Breast epithelium (tissue), 4 donors: Measurements from ENCODE around the gene SLIT1. TPM values are rescaled to one million over a fixed set of nuclear protein-coding genes. Genes with fewer than 3 reads are reported as not detected.

ENCODE experiments used
- DNase-seq, 2 donors: peaks; one replicate each; pipeline ENCODE4 v3.0.0-alpha.2; 2019; ENCODE audit warnings: low spot score in 2 of 2
- H3K27ac ChIP-seq, 2 donors: fragments of 200-600 bp; sonication (generic) in 1 of 2; one replicate each; pipeline ENCODE4 v1.5.1; 2016 to 2019; ENCODE audit warnings: mild to moderate bottlenecking in 1 of 2
- H3K27me3 ChIP-seq, 2 donors: fragments of 200-600 bp; sonication (generic) in 1 of 2; one replicate each; pipeline versions ENCODE4 v1.5.1 to v1.6.0; 2017 to 2019; ENCODE audit warnings: control low read depth in 1 of 2, mild to moderate bottlenecking in 1 of 2
- H3K36me3 ChIP-seq: fragments of 200-600 bp; one replicate; pipeline ENCODE4 v1.5.1; 2019
- H3K4me1 ChIP-seq, 2 donors: fragments of 200-600 bp; sonication (generic); one replicate each; pipeline ENCODE4 v1.5.1; 2016 to 2019; ENCODE audit warnings: control low read depth in 1 of 2
- H3K4me3 ChIP-seq, 3 donors: fragments of 200-600 bp; sonication (generic); 1 replicate in 2 of 3; 2 replicates in 1 of 3; pipeline ENCODE4 v1.5.1; 2016 to 2019; ENCODE audit warnings: mild to moderate bottlenecking in 3 of 3, moderate library complexity in 2 of 3
- H3K9me3 ChIP-seq, 2 donors: fragments of 200-600 bp; sonication (generic) in 1 of 2; one replicate each; pipeline ENCODE4 v1.5.1; 2016 to 2019; ENCODE audit warnings: control low read depth in 1 of 2
- POLR2A ChIP-seq: fragments of 450-650 bp; IDR thresholded peaks from one replicate; pipeline ENCODE4 v1.6.1; 2016; ENCODE audit warnings: antibody characterized with exemption, mild to moderate bottlenecking, moderate library complexity
- POLR2AphosphoS5 ChIP-seq, 3 donors: sonication (generic); formaldehyde crosslinking; IDR thresholded peaks; one replicate each; pipeline ENCODE4 v1.6.1; 2017; ENCODE audit warnings: antibody characterized with exemption in 3 of 3
- intact Hi-C: fragments of 100-400 bp; cut with DNase I; formaldehyde crosslinking; loops from one replicate; pipeline ENCODE4 v1.15.1; 2023; ENCODE audit warnings: low total_unique reads
- total RNA-seq, 3 donors: library from RNA; depleted of rRNA; stranded (reverse); fragments of >200 nt; gene quantifications; one replicate each; pipeline ENCODE4 v1.1.0, GENCODE V29; 2016
- TF ChIP-seq, protein P1 (sequence below), 3 donors: fragments of 450-650 bp; IDR thresholded peaks; one replicate each; pipeline ENCODE4 v1.5.1; 2016 to 2017; ENCODE audit warnings: antibody characterized with exemption in 3 of 3, mild to moderate bottlenecking in 3 of 3, moderate library complexity in 3 of 3

The SLIT1 gene
- total RNA-seq, 3 donors from 2014 or later = under 0.01 to 0.44 (median 0.16) TPM

DNA sequence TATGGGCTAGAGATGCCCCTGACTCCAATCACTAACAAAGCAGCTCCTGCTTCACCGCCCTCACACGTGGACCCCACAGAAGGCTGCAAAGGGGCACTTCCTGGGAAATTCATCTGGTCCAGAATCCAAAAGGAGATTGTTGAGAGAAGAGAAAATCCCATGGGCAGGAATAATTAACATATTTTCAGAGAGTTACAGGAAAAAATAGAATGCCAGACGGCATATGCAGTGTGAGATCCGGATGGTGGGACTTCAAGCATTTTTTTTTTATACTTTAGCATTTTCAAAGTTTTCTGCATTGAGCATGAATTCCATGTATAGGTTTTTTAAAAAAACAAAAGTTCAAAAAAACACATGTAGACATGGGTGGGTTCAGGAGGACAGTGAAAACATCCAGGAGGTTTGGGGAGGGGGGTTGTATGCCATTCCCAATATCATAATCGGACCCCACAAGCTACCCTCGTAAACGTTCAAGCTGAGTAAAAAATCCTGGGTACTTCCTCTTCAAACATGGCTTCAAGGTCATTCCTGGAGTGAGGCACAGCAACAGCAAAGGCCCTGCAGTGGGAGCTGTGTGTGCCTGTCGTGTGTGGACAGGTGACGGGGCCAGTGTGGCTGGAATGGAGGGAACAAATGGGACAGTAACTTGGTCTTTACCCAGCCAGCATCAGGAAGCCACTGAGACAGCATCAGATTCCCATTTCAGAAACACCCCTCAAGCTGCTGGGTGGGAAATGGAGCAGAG lies 128.1 kb downstream of the SLIT1 start:
- no peak for DNase-seq
- intact Hi-C loops = no loop called here
- H3K9me3 ChIP-seq = no peaks in the 10 kb centered on the region
- no peaks in the 10 kb centered on the region for H3K27me3 ChIP-seq
- no peaks in the 10 kb centered on the region for H3K36me3 ChIP-seq
- no peaks in the 10 kb centered on the region for H3K4me1 ChIP-seq
- H3K4me3 ChIP-seq = no peak overlapping the region
- no peak for TF ChIP-seq POLR2AphosphoS5 (IDR thresholded peaks at IDR 0.05)
- no peak for TF ChIP-seq POLR2A
- TF ChIP-seq, protein P1, sequence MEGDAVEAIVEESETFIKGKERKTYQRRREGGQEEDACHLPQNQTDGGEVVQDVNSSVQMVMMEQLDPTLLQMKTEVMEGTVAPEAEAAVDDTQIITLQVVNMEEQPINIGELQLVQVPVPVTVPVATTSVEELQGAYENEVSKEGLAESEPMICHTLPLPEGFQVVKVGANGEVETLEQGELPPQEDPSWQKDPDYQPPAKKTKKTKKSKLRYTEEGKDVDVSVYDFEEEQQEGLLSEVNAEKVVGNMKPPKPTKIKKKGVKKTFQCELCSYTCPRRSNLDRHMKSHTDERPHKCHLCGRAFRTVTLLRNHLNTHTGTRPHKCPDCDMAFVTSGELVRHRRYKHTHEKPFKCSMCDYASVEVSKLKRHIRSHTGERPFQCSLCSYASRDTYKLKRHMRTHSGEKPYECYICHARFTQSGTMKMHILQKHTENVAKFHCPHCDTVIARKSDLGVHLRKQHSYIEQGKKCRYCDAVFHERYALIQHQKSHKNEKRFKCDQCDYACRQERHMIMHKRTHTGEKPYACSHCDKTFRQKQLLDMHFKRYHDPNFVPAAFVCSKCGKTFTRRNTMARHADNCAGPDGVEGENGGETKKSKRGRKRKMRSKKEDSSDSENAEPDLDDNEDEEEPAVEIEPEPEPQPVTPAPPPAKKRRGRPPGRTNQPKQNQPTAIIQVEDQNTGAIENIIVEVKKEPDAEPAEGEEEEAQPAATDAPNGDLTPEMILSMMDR (IDR thresholded peaks at IDR 0.05) = no peak
- H3K27ac ChIP-seq = no peak overlapping the region

DNA sequence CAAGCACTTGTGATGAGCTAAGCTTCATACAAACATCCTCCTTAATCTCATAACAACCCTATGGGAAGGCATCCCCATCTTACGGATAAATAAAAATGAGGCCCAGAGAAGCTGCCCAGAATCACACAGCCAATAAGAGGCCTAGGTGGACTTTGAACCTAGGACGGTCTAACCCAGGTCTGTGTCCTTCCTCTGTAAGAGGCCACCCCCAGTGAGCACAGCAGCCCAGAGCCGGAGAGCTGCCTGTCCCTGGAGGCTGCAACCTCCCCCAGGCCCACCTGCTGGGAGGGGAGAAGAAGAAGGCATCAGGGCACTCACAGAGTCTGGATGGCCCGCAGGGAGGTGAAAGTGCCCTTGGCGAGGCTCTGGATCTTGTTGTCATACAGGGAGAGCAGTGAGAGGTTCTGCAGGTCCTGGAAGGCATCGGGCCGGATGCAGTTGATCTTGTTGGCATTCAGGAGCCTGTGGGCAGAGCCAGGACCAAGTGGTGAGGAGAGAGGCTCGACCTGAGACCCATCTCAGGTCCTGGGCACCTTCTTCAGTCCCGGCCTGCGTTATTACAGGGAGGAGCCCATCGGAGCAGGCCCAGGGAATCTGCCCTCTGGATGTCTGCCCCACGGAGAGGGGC lies 129.6 kb downstream of the SLIT1 start:
- no peak overlapping the region for H3K27ac ChIP-seq
- TF ChIP-seq, protein P1 (IDR thresholded peaks at IDR 0.05) = no peak
- no peak for TF ChIP-seq POLR2AphosphoS5 (IDR thresholded peaks at IDR 0.05)
- no peak for TF ChIP-seq POLR2A
- no peak overlapping the region for H3K4me3 ChIP-seq
- no peak for DNase-seq
- H3K4me1 ChIP-seq = no peaks in the 10 kb centered on the region
- intact Hi-C loops = no loop called here
- no peaks in the 10 kb centered on the region for H3K27me3 ChIP-seq
- H3K36me3 ChIP-seq = no peaks in the 10 kb centered on the region
- no peaks in the 10 kb centered on the region for H3K9me3 ChIP-seq

DNA sequence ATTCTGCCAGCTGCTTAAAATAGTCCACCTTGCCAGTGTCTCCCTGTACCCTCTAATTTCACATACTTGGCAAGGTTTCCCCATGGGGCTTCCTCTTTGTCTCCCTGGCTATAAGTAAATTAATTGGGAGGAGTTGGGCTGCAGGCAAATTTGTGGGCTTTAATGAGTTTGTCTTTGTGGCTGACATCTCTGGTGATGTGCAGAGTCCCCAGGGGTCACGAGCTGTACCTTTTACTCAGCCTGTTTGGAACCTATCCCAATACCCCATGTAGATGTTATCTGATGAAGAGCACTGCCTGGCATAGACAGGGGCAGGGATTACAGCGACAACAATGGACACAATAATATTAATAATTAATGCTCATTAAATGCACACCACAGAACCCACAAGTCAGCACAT lies 132.5 kb downstream of the SLIT1 start:
- TF ChIP-seq, protein P1 (IDR thresholded peaks at IDR 0.05) = no peak
- TF ChIP-seq POLR2AphosphoS5 (IDR thresholded peaks at IDR 0.05) (no peak), POLR2A (no peak)
- no peaks in the 10 kb centered on the region for H3K27me3 ChIP-seq
- no peak overlapping the region for H3K4me3 ChIP-seq
- no peaks in the 10 kb centered on the region for H3K4me1 ChIP-seq
- intact Hi-C loops = no loop called here
- H3K9me3 ChIP-seq = no peaks in the 10 kb centered on the region
- H3K27ac ChIP-seq = no peak overlapping the region
- H3K36me3 ChIP-seq = no peaks in the 10 kb centered on the region
- DNase-seq = no peak

DNA sequence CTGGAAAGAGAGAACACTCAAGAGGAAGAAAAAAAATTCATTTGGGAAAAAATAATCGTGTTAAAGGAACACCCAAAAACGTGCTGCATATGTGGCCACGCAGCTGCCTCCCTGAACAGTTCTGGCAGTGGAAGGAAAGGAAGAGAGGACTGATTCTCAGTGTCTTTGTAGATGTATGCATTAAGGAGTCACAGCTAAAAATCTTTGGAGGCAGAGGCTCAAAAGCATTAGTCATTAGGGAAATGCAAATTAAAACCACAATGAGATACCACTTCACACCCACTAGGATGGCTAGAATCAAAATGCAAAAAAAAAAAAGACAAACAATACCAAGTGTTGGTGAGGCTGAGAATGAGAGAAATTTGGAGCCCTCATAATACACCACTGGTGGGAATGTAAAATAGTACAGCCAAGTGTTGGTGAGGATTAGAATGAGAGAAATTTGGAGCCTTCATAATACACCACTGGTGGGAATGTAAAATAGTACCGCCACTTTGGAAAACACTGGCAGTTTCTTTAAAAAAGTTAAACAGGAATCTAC lies 134.7 kb downstream of the SLIT1 start:
- H3K36me3 ChIP-seq = no peaks in the 10 kb centered on the region
- no peaks in the 10 kb centered on the region for H3K9me3 ChIP-seq
- H3K27ac ChIP-seq = no peak overlapping the region
- no peak overlapping the region for H3K4me3 ChIP-seq
- intact Hi-C loops = no loop called here
- DNase-seq = no peak
- H3K4me1 ChIP-seq = no peaks in the 10 kb centered on the region
- TF ChIP-seq POLR2A (no peak), POLR2AphosphoS5 (IDR thresholded peaks at IDR 0.05) (no peak)
- TF ChIP-seq, protein P1 (IDR thresholded peaks at IDR 0.05) = no peak
- no peaks in the 10 kb centered on the region for H3K27me3 ChIP-seq

DNA sequence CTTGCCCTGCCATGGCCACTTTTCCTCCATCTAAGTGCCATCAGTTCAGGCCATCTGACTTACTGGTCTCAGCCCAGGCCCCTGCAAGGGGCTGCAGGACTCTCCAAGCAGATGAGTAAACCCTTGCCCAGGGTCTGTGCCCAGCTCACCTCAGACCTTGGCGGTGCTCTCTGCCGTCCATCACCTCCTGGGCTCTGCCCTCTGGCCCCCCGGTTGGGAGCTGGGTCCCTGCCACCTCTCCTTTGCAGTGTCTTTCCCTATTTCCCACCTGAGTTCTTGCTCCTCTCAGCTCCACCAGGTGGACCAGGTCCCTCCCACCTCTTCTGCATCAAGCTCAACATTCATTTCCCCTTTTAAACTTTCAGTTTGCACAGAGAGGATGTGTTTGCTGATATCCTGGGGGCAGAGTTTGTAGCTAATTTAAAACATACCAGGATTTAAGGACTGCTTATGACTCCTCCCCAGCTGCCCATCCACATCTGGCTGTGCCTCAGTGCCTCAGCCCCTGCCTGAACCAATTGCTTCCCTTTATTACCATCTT lies 135.5 kb downstream of the SLIT1 start:
- H3K4me1 ChIP-seq = no peaks in the 10 kb centered on the region
- H3K27ac ChIP-seq = no peak overlapping the region
- no peaks in the 10 kb centered on the region for H3K36me3 ChIP-seq
- no peak for DNase-seq
- no peak for TF ChIP-seq POLR2A
- no peak for TF ChIP-seq POLR2AphosphoS5 (IDR thresholded peaks at IDR 0.05)
- TF ChIP-seq, protein P1 (IDR thresholded peaks at IDR 0.05) = no peak
- H3K9me3 ChIP-seq = no peaks in the 10 kb centered on the region
- intact Hi-C loops = no loop called here
- no peak overlapping the region for H3K4me3 ChIP-seq
- H3K27me3 ChIP-seq = no peaks in the 10 kb centered on the region
